D721Med (cell line): ENCODE results near the gene APCDD1.

ENCODE experiments used
- DNase-seq: peaks from one replicate; pipeline ENCODE4 v3.0.0; 2011; ENCODE audit warnings: low spot score; ENCODE audit not compliant: insufficient read length
- FAIRE-seq: peaks from 2 replicates; lab custom pipeline; 2011; peaks lifted over from hg19 to GRCh38; lab: Jason Lieb, UNC
- CTCF ChIP-seq: IDR thresholded peaks from 2 replicates; pipeline ENCODE4 v1.5.1; 2012; ENCODE audit warnings: mild to moderate bottlenecking, control low read depth; ENCODE audit not compliant: insufficient read depth; ENCODE audit errors: missing control alignments

Gene APCDD1

GRCh38 chr18:10432781-10433180 lies 21.7 kb upstream of the APCDD1 start:
- TF ChIP-seq CTCF, result no peak
- FAIRE-seq (no peak), DNase-seq (no peak)

- no peak for FAIRE-seq
These were observed 18.3 kb upstream of the APCDD1 start for GRCh38 chr18:10436160-10436559.

GRCh38 chr18:10437837-10438236 lies 16.6 kb upstream of the APCDD1 start:
- no peak for TF ChIP-seq CTCF
- FAIRE-seq (no peak), DNase-seq (no peak)

More at GRCh38 chr18:10436160-10436559, 18.3 kb upstream of the APCDD1 start:
- no peak for DNase-seq
- no peak for TF ChIP-seq CTCF

- no peak for TF ChIP-seq CTCF
- DNase-seq (no peak), FAIRE-seq (no peak)
These were observed 14.5 kb upstream of the APCDD1 start for GRCh38 chr18:10439898-10440297.

- no peak for TF ChIP-seq CTCF
- no peak for DNase-seq
- no peak for FAIRE-seq
These were observed 13.6 kb upstream of the APCDD1 start for GRCh38 chr18:10440884-10441283.

GRCh38 chr18:10441472-10441871 lies 13.0 kb upstream of the APCDD1 start:
- FAIRE-seq, result no peak

More at GRCh38 chr18:10441472-10441871, 13.0 kb upstream of the APCDD1 start:
- DNase-seq, result no peak
- TF ChIP-seq CTCF, result no peak
